Uterus (tissue), 2 donors: ENCODE data around the gene SORBS1.

Experiments used
- POLR2A ChIP-seq, 2 donors: fragments of 450-650 bp; IDR thresholded peaks; one replicate each; pipeline ENCODE4 v1.6.1; 2016; ENCODE audit warnings: antibody characterized with exemption in 2 of 2, mild to moderate bottlenecking in 1 of 2, moderate library complexity in 1 of 2
- TF ChIP-seq, protein P1 (sequence below), 4 experiments: fragments of 200-600 bp in 2 of 4; fragments of 450-650 bp in 2 of 4; sonication (generic) in 2 of 4; IDR thresholded peaks; one replicate each; pipeline ENCODE4 v1.5.1; 2016 to 2019; ENCODE audit warnings: antibody characterized with exemption in 4 of 4, mild to moderate bottlenecking in 2 of 4, moderate library complexity in 1 of 4

DNA sequence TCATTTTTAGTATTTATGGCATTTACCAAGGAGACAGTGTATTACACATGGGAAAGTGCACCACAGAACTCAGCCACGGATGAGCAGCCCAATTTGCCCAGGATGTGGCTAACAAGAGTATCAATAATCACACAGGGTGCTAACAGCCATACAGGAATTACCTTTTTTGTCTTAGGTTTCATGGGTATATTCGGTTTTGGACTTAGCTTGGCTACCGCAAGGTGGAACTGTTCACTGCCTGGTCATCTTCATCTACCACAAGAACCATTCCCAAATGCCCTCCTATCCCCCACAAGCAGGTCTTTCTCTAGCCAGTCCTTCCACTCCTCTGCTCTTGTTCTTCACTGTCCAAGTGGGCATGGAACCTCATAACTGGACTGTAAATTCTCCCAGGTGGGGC, 276.4 kb downstream of the SORBS1 start:
- TF ChIP-seq, protein P1, sequence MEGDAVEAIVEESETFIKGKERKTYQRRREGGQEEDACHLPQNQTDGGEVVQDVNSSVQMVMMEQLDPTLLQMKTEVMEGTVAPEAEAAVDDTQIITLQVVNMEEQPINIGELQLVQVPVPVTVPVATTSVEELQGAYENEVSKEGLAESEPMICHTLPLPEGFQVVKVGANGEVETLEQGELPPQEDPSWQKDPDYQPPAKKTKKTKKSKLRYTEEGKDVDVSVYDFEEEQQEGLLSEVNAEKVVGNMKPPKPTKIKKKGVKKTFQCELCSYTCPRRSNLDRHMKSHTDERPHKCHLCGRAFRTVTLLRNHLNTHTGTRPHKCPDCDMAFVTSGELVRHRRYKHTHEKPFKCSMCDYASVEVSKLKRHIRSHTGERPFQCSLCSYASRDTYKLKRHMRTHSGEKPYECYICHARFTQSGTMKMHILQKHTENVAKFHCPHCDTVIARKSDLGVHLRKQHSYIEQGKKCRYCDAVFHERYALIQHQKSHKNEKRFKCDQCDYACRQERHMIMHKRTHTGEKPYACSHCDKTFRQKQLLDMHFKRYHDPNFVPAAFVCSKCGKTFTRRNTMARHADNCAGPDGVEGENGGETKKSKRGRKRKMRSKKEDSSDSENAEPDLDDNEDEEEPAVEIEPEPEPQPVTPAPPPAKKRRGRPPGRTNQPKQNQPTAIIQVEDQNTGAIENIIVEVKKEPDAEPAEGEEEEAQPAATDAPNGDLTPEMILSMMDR (IDR thresholded peaks at IDR 0.05) = no peak
- no peak for TF ChIP-seq POLR2A (IDR thresholded peaks at IDR 0.05)
